SH-SY5Y (cell line): ENCODE data around the gene MALAT1.

Experiments used
- GATA2 ChIP-seq: IDR thresholded peaks from 2 replicates; pipeline ENCODE4 v1.6.1; 2011; ENCODE audit warnings: mild to moderate bottlenecking, low read depth, low read length
- GATA3 ChIP-seq: IDR thresholded peaks from 2 replicates; pipeline ENCODE4 v1.6.1; 2011; ENCODE audit warnings: low read depth, mild to moderate bottlenecking, low read length, moderate library complexity

- no peak for TF ChIP-seq GATA2
- no peak for TF ChIP-seq GATA3
Observed at GRCh38 chr11:65525546-65526480, 27.0 kb downstream of the MALAT1 start.
